Vagina (tissue), 2 donors: Measurements from ENCODE around the gene RHOA.

Source experiments
- POLR2A ChIP-seq, 2 donors: fragments of 450-650 bp; IDR thresholded peaks; one replicate each; pipeline ENCODE4 v1.6.1; 2017; ENCODE audit warnings: antibody characterized with exemption in 2 of 2, mild to moderate bottlenecking in 2 of 2, moderate library complexity in 2 of 2
- POLR2AphosphoS5 ChIP-seq, 2 donors: sonication (generic); formaldehyde crosslinking; IDR thresholded peaks; one replicate each; pipeline ENCODE4 v1.9.0; 2017; ENCODE audit warnings: antibody characterized with exemption in 2 of 2, mild to moderate bottlenecking in 2 of 2, low read depth in 1 of 2; ENCODE audit not compliant: insufficient read depth in 1 of 2
- TF ChIP-seq, protein P1 (sequence below), 3 experiments: fragments of 450-650 bp in 2 of 3; fragments of 200-600 bp in 1 of 3; sonication (generic) in 1 of 3; IDR thresholded peaks; one replicate each; pipeline ENCODE4 v1.5.1; 2017 to 2019; ENCODE audit warnings: antibody characterized with exemption in 3 of 3, mild to moderate bottlenecking in 2 of 3, moderate library complexity in 2 of 3

DNA sequence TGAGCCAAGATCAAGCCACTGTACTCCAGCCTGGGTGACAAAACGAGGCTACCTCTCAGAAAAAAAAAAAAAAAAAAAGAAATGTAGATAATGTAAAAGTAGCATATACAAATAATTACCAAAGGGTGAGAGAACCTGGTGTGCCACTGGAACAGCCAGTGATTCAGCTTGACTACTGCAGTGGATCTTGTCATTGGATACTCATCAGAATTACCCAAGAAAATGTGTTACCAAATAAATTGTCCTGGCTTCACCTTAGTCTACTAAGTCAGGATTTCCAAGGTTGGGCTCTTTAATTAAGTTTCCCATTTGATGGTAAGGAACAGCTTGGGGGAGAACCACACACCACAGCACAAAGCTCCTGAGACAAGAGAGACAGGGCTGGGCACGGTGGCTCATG is 15.8 kb upstream of the RHOA start:
- TF ChIP-seq, protein P1, sequence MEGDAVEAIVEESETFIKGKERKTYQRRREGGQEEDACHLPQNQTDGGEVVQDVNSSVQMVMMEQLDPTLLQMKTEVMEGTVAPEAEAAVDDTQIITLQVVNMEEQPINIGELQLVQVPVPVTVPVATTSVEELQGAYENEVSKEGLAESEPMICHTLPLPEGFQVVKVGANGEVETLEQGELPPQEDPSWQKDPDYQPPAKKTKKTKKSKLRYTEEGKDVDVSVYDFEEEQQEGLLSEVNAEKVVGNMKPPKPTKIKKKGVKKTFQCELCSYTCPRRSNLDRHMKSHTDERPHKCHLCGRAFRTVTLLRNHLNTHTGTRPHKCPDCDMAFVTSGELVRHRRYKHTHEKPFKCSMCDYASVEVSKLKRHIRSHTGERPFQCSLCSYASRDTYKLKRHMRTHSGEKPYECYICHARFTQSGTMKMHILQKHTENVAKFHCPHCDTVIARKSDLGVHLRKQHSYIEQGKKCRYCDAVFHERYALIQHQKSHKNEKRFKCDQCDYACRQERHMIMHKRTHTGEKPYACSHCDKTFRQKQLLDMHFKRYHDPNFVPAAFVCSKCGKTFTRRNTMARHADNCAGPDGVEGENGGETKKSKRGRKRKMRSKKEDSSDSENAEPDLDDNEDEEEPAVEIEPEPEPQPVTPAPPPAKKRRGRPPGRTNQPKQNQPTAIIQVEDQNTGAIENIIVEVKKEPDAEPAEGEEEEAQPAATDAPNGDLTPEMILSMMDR (IDR thresholded peaks at IDR 0.05), result no peak
- no peak for TF ChIP-seq POLR2A (IDR thresholded peaks at IDR 0.05)
- TF ChIP-seq POLR2AphosphoS5 (IDR thresholded peaks at IDR 0.05; ENCODE audit: insufficient read depth in 1 of 2, low read depth in 1 of 2), result no peak
